IgD-negative memory B cell (primary cell): ENCODE results near the gene RTL10. TPM values are rescaled to one million over a fixed set of nuclear protein-coding genes. Genes with fewer than 3 reads are reported as not detected.
"Not testable (repeated sequence)": the region's sequence is repeated elsewhere in the genome, so short reads cannot be mapped to it uniquely, and the experiment has no call there.

Experiments used
- H3K27ac Mint-ChIP-seq, 3 donors: one replicate each; pipeline ENCODE4 v1.8.0; 2020 to 2022; ENCODE audit warnings: mild to moderate bottlenecking in 3 of 3, mixed read lengths in 3 of 3, moderate library complexity in 1 of 3
- H3K27me3 Mint-ChIP-seq: one replicate; pipeline ENCODE4 v1.8.0; 2021; ENCODE audit warnings: mixed read lengths
- H3K36me3 Mint-ChIP-seq: one replicate; pipeline ENCODE4 v1.8.0; 2020; ENCODE audit warnings: mild to moderate bottlenecking, mixed read lengths
- H3K4me1 Mint-ChIP-seq, 3 donors: one replicate each; pipeline ENCODE4 v1.8.0; 2020 to 2022; ENCODE audit warnings: mixed read lengths in 3 of 3, mild to moderate bottlenecking in 1 of 3
- H3K4me3 Mint-ChIP-seq, 4 donors: one replicate each; pipeline ENCODE4 v1.8.0; 2020 to 2022; ENCODE audit warnings: mild to moderate bottlenecking in 4 of 4, mixed read lengths in 4 of 4, moderate library complexity in 3 of 4
- H3K9me3 Mint-ChIP-seq, 3 donors: one replicate each; pipeline ENCODE4 v1.8.0; 2020 to 2021; ENCODE audit warnings: mixed read lengths in 3 of 3, mild to moderate bottlenecking in 1 of 3
- polyA plus RNA-seq: library from polyadenylated mRNA; unstranded; fragments of 300-500 nt; fragmentation: Illumina TruSeq; gene quantifications from one replicate; pipeline ENCODE4 v1.2.3, GENCODE V29; 2021

Gene RTL10
- polyA plus RNA-seq, 1 donor from 2014 or later = 7.3 TPM

- H3K4me3 Mint-ChIP-seq, H3K36me3 Mint-ChIP-seq, H3K9me3 Mint-ChIP-seq, H3K27me3 Mint-ChIP-seq, H3K27ac Mint-ChIP-seq: not testable (repeated sequence)
- peaks cover 6 to 16% (median 16%) of the 10 kb centered on the region in 3 donors for H3K4me1 Mint-ChIP-seq
Measured at GRCh38 chr22:19883446-19883845, 28.8 kb upstream of the RTL10 start.

GRCh38 chr22:19882446-19883381 is 28.0 kb upstream of the RTL10 start:
- Mint-ChIP-seq H3K27ac (no peak overlapping the region), H3K4me1 (peaks cover 6 to 16% (median 16%) of the 10 kb centered on the region in 3 donors), H3K27me3 (no peaks in the 10 kb centered on the region), H3K9me3 (no peaks in the 10 kb centered on the region), H3K36me3 (peaks cover 8% of the 10 kb centered on the region), H3K4me3 (no peak overlapping the region)

GRCh38 chr22:19880786-19881569 is 26.3 kb upstream of the RTL10 start:
- Mint-ChIP-seq H3K4me3 (no peak overlapping the region), H3K9me3 (no peaks in the 10 kb centered on the region), H3K36me3 (peaks cover 7% of the 10 kb centered on the region), H3K27ac (no peak overlapping the region), H3K4me1 (peaks cover 0 to 4% (median 4%) of the 10 kb centered on the region in 3 donors), H3K27me3 (no peaks in the 10 kb centered on the region)

GRCh38 chr22:19879992-19880785 is 25.5 kb upstream of the RTL10 start:
- Mint-ChIP-seq H3K4me3 (no peak overlapping the region), H3K27ac (no peak overlapping the region), H3K9me3 (no peaks in the 10 kb centered on the region)

GRCh38 chr22:19879643-19879991 is 24.9 kb upstream of the RTL10 start:
- Mint-ChIP-seq H3K27ac (no peak overlapping the region), H3K36me3 (peaks cover 4% of the 10 kb centered on the region), H3K4me3 (no peak overlapping the region), H3K27me3 (no peaks in the 10 kb centered on the region), H3K9me3 (no peaks in the 10 kb centered on the region), H3K4me1 (no peaks in the 10 kb centered on the region)

More at GRCh38 chr22:19879992-19880785, 25.5 kb upstream of the RTL10 start:
- H3K27me3 Mint-ChIP-seq = no peaks in the 10 kb centered on the region
- H3K36me3 Mint-ChIP-seq = peaks cover 4% of the 10 kb centered on the region
- H3K4me1 Mint-ChIP-seq = no peaks in the 10 kb centered on the region

GRCh38 chr22:19879246-19879570 is 24.5 kb upstream of the RTL10 start:
- H3K4me1 Mint-ChIP-seq = no peaks in the 10 kb centered on the region
- no peaks in the 10 kb centered on the region for H3K27me3 Mint-ChIP-seq
- no peak overlapping the region for H3K4me3 Mint-ChIP-seq
- H3K36me3 Mint-ChIP-seq = peaks cover 4% of the 10 kb centered on the region
- no peaks in the 10 kb centered on the region for H3K9me3 Mint-ChIP-seq
- H3K27ac Mint-ChIP-seq = no peak overlapping the region

- no peak overlapping the region for H3K27ac Mint-ChIP-seq
- H3K27me3 Mint-ChIP-seq = no peaks in the 10 kb centered on the region
- no peaks in the 10 kb centered on the region for H3K9me3 Mint-ChIP-seq
- H3K4me3 Mint-ChIP-seq = no peak overlapping the region
- H3K4me1 Mint-ChIP-seq = no peaks in the 10 kb centered on the region
- peaks cover 4% of the 10 kb centered on the region for H3K36me3 Mint-ChIP-seq
Measured at GRCh38 chr22:19878461-19879245, 24.0 kb upstream of the RTL10 start.

GRCh38 chr22:19877626-19878339 is 23.1 kb upstream of the RTL10 start:
- Mint-ChIP-seq H3K36me3 (peaks cover 4% of the 10 kb centered on the region), H3K9me3 (no peaks in the 10 kb centered on the region), H3K27me3 (no peaks in the 10 kb centered on the region), H3K4me3 (no peak overlapping the region), H3K27ac (no peak overlapping the region), H3K4me1 (no peaks in the 10 kb centered on the region)

GRCh38 chr22:19876941-19877625 is 22.4 kb upstream of the RTL10 start:
- Mint-ChIP-seq H3K27me3 (no peaks in the 10 kb centered on the region), H3K9me3 (no peaks in the 10 kb centered on the region), H3K36me3 (peaks cover 4% of the 10 kb centered on the region), H3K4me3 (no peak overlapping the region), H3K4me1 (no peaks in the 10 kb centered on the region), H3K27ac (no peak overlapping the region)

- Mint-ChIP-seq H3K27ac (no peak overlapping the region), H3K4me1 (no peaks in the 10 kb centered on the region), H3K27me3 (no peaks in the 10 kb centered on the region), H3K9me3 (no peaks in the 10 kb centered on the region), H3K4me3 (no peak overlapping the region), H3K36me3 (peaks cover 4% of the 10 kb centered on the region)
Measured at GRCh38 chr22:19876314-19876940, 21.8 kb upstream of the RTL10 start.

GRCh38 chr22:19875531-19876313 is 21.0 kb upstream of the RTL10 start:
- no peaks in the 10 kb centered on the region for H3K27me3 Mint-ChIP-seq
- peak overlapping the region in 1 of 3 donors; percentile 39 for H3K27ac Mint-ChIP-seq
- H3K4me1 Mint-ChIP-seq = no peaks in the 10 kb centered on the region
- no peaks in the 10 kb centered on the region for H3K9me3 Mint-ChIP-seq
- H3K4me3 Mint-ChIP-seq = no peak overlapping the region
- peaks cover 2% of the 10 kb centered on the region for H3K36me3 Mint-ChIP-seq

- H3K9me3 Mint-ChIP-seq = no peaks in the 10 kb centered on the region
- no peaks in the 10 kb centered on the region for H3K4me1 Mint-ChIP-seq
- H3K27ac Mint-ChIP-seq = no peak overlapping the region
- H3K27me3 Mint-ChIP-seq = no peaks in the 10 kb centered on the region
- H3K36me3 Mint-ChIP-seq = peaks cover 2% of the 10 kb centered on the region
- H3K4me3 Mint-ChIP-seq = no peak overlapping the region
Measured at GRCh38 chr22:19875061-19875530, 20.4 kb upstream of the RTL10 start.
